Mesodermal cell (in vitro differentiated cells): ENCODE data around the gene G6PC1. TPM values are rescaled to one million over a fixed set of nuclear protein-coding genes. Genes with fewer than 3 reads are reported as not detected.
"Not testable (repeated sequence)": the region's sequence is repeated elsewhere in the genome, so short reads cannot be mapped to it uniquely, and the experiment has no call there.

Experiments
- H3K27ac ChIP-seq: 2 replicates; pipeline ENCODE4 v1.7.0; 2013; ENCODE audit warnings: mild to moderate bottlenecking, low read depth, low read length, moderate library complexity; ENCODE audit not compliant: severe bottlenecking
- H3K36me3 ChIP-seq: 2 replicates; pipeline ENCODE4 v1.7.1; 2013; ENCODE audit warnings: mild to moderate bottlenecking, low read length, moderate library complexity; ENCODE audit not compliant: control insufficient read depth, insufficient read depth
- H3K4me1 ChIP-seq: one replicate; pipeline ENCODE4 v1.7.1; 2013; ENCODE audit warnings: mild to moderate bottlenecking, low read length; ENCODE audit not compliant: insufficient read depth, control insufficient read depth, poor library complexity, severe bottlenecking
- H3K4me3 ChIP-seq: 2 replicates; pipeline ENCODE4 v1.7.0; 2013; ENCODE audit warnings: low read length, control low read depth, mild to moderate bottlenecking; ENCODE audit not compliant: insufficient read depth, poor library complexity, severe bottlenecking; ENCODE audit errors: extremely low read depth
- H3K9me3 ChIP-seq: 2 replicates; pipeline ENCODE4 v1.7.1; 2013; ENCODE audit warnings: mild to moderate bottlenecking, low read length, moderate library complexity; ENCODE audit not compliant: control insufficient read depth
- WGBS, 2 experiments: methylation state at CpG; one replicate each; pipeline ENCODE4 v1.1.5; 2013; ENCODE audit warnings: missing lambda C conversion rate in 2 of 2; ENCODE audit not compliant: insufficient coverage in 2 of 2; 5-methylcytosine and 5-hydroxymethylcytosine counted together
- polyA plus RNA-seq, 2 experiments: library from polyadenylated mRNA; stranded (reverse); fragments of 50-300 nt; gene quantifications; one replicate each; pipeline ENCODE4 v1.2.3, GENCODE V29; 2013

G6PC1 gene
- polyA plus RNA-seq (2013, experiment 1 of 2) = not detected
- not detected for polyA plus RNA-seq (2013, experiment 2 of 2)

GRCh38 chr17:42900460-42901331 lies at the start of gene G6PC1:
Gene G6PC1, plus strand, starts transcription at chr17:42900799. Its CDS starts 78 bp downstream, at chr17:42900877.
- no peaks in the 10 kb centered on the region for H3K9me3 ChIP-seq
- WGBS, 2 experiments = 87 to 89% methylated on average over 9 to 11 of the region's 12 CpGs
- H3K36me3 ChIP-seq = no peaks in the 10 kb centered on the region
- no peaks in the 10 kb centered on the region for H3K4me1 ChIP-seq
- H3K27ac ChIP-seq = no peak within 1 kb of the TSS
- no peak within 1 kb of the TSS for H3K4me3 ChIP-seq

GRCh38 chr17:42850954-42851353 lies 49.6 kb upstream of the G6PC1 start, which contains the start of gene AOC3:
Gene AOC3, plus strand, starts transcription at chr17:42851199. Its CDS starts 145 bp downstream, at chr17:42851344.
- 74 to 75% methylated on average over 6 to 9 of the region's 9 CpGs for WGBS, 2 experiments
- Histone ChIP-seq H3K4me1 (peaks cover 4% of the 10 kb centered on the region), H3K9me3 (no peaks in the 10 kb centered on the region), H3K4me3 (no peak within 1 kb of the TSS), H3K36me3 (no peaks in the 10 kb centered on the region), H3K27ac (no peak within 1 kb of the TSS)

DNA sequence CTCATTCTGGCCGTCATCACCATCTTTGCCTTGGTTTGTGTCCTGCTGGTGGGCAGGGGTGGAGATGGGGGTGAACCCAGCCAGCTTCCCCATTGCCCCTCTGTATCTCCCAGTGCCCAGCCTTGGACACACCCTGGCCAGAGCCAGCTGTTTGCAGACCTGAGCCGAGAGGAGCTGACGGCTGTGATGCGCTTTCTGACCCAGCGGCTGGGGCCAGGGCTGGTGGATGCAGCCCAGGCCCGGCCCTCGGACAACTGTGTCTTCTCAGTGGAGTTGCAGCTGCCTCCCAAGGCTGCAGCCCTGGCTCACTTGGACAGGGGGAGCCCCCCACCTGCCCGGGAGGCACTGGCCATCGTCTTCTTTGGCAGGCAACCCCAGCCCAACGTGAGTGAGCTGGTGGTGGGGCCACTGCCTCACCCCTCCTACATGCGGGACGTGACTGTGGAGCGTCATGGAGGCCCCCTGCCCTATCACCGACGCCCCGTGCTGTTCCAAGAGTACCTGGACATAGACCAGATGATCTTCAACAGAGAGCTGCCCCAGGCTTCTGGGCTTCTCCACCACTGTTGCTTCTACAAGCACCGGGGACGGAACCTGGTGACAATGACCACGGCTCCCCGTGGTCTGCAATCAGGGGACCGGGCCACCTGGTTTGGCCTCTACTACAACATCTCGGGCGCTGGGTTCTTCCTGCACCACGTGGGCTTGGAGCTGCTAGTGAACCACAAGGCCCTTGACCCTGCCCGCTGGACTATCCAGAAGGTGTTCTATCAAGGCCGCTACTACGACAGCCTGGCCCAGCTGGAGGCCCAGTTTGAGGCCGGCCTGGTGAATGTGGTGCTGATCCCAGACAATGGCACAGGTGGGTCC lies 49.0 kb upstream of the G6PC1 start:
- H3K27ac ChIP-seq, H3K4me3 ChIP-seq, H3K36me3 ChIP-seq, H3K9me3 ChIP-seq, H3K4me1 ChIP-seq: not testable (repeated sequence)
- WGBS, 2 experiments = 100% methylated on average over 5 of the region's 28 CpGs; no CpG with 5 or more reads in 1 of the 2 experiments

DNA sequence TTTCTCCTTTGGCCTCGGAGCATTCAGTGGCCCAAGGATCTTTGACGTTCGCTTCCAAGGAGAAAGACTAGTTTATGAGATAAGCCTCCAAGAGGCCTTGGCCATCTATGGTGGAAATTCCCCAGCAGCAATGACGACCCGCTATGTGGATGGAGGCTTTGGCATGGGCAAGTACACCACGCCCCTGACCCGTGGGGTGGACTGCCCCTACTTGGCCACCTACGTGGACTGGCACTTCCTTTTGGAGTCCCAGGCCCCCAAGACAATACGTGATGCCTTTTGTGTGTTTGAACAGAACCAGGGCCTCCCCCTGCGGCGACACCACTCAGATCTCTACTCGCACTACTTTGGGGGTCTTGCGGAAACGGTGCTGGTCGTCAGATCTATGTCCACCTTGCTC lies 48.2 kb upstream of the G6PC1 start:
- Histone ChIP-seq H3K9me3 (no peaks in the 10 kb centered on the region), H3K27ac (no peak overlapping the region), H3K4me1 (no peaks in the 10 kb centered on the region), H3K36me3 (no peaks in the 10 kb centered on the region), H3K4me3 (no peak overlapping the region)
- WGBS, 2 experiments = 92 to 93% methylated on average over 13 to 15 of the region's 15 CpGs

DNA sequence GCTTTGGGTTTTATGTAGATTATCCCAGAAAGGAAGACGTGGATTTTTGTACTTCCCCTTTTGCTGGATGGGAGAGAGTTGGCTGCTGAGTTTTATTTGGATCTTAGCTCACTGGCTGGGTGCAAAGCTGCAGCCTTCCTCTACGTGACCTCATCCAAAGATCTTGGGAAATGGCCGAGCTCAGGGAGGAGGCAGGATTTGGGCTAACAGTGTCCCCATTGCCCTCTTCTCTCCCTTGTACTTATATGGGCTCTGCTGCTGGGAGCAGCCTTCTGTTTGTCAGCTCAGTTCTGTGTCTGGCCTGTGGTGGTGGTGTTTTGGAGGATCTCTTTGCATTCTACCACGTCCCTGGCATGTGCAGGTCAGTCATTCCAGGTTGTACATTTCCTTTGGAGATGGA lies 47.6 kb upstream of the G6PC1 start:
- 92 to 96% methylated on average over 2 to 3 of the region's 4 CpGs for WGBS, 2 experiments
- no peak overlapping the region for H3K4me3 ChIP-seq
- no peaks in the 10 kb centered on the region for H3K4me1 ChIP-seq
- no peak overlapping the region for H3K27ac ChIP-seq
- H3K9me3 ChIP-seq = no peaks in the 10 kb centered on the region
- no peaks in the 10 kb centered on the region for H3K36me3 ChIP-seq

- Histone ChIP-seq H3K36me3 (no peaks in the 10 kb centered on the region), H3K4me1 (no peaks in the 10 kb centered on the region), H3K27ac (no peak overlapping the region), H3K9me3 (no peaks in the 10 kb centered on the region), H3K4me3 (no peak overlapping the region)
- WGBS, 2 experiments = 83 to 100% methylated on average over 5 of the region's 5 CpGs
Observed at GRCh38 chr17:42853597-42853967, 47.0 kb upstream of the G6PC1 start.

DNA sequence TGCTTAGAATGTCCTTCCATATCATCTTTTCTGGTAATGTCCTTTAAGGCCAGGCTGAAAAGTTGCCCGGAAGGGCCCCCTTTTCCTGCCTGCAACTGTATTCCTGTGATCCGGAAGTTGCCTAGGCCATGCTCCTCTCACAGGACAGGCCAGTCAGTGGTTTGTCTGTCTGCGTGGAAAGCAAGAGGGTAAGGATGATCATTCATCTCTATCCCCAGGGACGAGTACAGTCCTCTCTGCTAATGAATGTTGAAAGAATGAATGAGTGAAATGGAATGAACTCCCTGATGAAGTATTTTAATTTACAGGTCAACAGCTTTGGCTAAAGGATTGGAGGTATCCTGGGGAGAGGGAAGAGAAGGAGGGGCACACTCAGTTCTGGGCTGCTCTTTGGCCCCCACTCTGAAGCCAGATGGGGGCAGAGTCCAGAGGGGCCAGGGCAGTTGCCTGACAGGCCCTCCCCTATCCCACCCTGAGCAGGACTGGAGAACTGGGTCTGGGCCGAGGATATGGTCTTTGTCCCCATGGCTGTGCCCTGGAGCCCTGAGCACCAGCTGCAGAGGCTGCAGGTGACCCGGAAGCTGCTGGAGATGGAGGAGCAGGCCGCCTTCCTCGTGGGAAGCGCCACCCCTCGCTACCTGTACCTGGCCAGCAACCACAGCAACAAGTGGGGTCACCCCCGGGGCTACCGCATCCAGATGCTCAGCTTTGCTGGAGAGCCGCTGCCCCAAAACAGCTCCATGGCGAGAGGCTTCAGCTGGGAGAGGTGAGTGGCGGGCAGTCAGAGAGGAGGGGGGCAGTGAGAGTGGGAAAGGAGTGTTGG lies 46.4 kb upstream of the G6PC1 start:
- H3K36me3 ChIP-seq = no peaks in the 10 kb centered on the region
- WGBS, 2 experiments = 88 to 91% methylated on average over 7 to 8 of the region's 15 CpGs
- H3K4me1 ChIP-seq = no peaks in the 10 kb centered on the region

DNA sequence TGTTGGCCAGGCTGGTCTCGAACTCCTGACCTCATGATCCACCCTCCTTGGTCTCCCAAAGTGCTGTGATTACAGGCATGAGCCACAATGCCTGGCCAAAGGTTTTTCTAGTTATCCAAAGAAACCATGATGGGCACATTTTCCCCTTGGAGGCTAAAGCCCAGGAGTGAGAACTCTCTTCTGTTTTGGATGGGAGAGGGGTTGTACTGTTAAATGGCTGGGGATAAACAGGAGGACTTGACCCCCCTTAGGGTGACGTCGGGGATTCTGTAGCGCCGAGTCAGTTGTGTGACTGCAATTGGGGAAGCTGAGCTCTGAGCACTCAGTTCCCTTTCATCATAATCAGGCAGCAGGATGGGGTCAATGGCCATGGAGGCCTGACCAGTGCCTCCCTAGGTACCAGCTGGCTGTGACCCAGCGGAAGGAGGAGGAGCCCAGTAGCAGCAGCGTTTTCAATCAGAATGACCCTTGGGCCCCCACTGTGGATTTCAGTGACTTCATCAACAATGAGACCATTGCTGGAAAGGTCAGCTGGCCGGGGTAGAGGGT lies 45.5 kb upstream of the G6PC1 start:
- H3K4me1 ChIP-seq = no peaks in the 10 kb centered on the region
- no peaks in the 10 kb centered on the region for H3K36me3 ChIP-seq
- H3K4me3 ChIP-seq = no peak overlapping the region
- WGBS, 2 experiments = 88 to 91% methylated on average over 7 to 8 of the region's 8 CpGs
- H3K27ac ChIP-seq = no peak overlapping the region
- H3K9me3 ChIP-seq = no peaks in the 10 kb centered on the region

More for the DNA sequence above, 46.4 kb upstream of the G6PC1 start:
- Histone ChIP-seq H3K9me3 (no peaks in the 10 kb centered on the region), H3K27ac (no peak overlapping the region), H3K4me3 (no peak overlapping the region)

- not testable (repeated sequence) for H3K36me3 ChIP-seq, H3K9me3 ChIP-seq, H3K4me1 ChIP-seq, H3K4me3 ChIP-seq, H3K27ac ChIP-seq
- 60 to 95% methylated on average over 1 to 3 of the region's 8 CpGs for WGBS, 2 experiments
Observed at GRCh38 chr17:42856093-42856492, 44.5 kb upstream of the G6PC1 start.

DNA sequence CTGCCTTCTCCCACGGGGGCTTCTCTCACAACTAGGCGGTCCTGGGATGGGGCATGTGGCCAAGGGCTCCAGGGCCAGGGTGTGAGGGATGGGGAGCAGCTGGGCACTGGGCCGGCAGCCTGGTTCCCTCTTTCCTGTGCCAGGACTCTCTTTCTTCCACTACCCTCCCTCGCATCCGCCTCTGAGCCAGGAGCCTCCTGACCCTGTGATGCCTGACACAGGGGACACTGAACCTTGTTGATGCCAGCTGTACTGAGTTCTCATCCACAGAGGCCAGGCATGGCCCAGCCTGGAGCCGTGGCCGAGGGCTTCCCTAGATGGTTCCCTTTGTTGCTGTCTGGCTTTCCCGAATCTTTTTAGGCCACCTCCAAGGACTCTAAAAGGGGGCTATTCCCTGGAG lies 44.1 kb upstream of the G6PC1 start:
- H3K27ac ChIP-seq, H3K4me3 ChIP-seq, H3K36me3 ChIP-seq: not testable (repeated sequence)

More for the DNA sequence above, 44.1 kb upstream of the G6PC1 start:
- 90 to 92% methylated on average over 5 of the region's 8 CpGs for WGBS, 2 experiments
- H3K9me3 ChIP-seq, H3K4me1 ChIP-seq: not testable (repeated sequence)
